ENCODE measurements around the gene CLIC5.

DNA sequence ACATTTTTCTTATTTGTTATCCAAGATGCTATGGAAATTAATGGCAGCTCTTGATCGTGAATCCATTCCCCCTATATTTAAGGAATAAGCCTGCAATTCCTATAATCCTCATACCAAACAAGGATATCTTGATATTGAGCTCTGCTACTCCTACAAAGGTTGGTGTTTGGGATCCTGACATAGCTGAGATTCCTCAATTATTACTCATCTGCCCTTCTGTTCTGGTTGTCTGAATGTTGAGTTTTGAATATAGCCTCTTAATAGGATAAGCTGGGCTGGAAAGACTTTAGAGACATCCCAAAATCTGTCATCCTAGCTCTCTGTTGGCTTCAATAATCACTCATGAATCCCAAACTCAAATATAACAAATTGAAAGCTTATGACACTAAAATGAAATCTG lies 49.9 kb downstream of the CLIC5 start:
- TF ChIP-seq, protein P1, sequence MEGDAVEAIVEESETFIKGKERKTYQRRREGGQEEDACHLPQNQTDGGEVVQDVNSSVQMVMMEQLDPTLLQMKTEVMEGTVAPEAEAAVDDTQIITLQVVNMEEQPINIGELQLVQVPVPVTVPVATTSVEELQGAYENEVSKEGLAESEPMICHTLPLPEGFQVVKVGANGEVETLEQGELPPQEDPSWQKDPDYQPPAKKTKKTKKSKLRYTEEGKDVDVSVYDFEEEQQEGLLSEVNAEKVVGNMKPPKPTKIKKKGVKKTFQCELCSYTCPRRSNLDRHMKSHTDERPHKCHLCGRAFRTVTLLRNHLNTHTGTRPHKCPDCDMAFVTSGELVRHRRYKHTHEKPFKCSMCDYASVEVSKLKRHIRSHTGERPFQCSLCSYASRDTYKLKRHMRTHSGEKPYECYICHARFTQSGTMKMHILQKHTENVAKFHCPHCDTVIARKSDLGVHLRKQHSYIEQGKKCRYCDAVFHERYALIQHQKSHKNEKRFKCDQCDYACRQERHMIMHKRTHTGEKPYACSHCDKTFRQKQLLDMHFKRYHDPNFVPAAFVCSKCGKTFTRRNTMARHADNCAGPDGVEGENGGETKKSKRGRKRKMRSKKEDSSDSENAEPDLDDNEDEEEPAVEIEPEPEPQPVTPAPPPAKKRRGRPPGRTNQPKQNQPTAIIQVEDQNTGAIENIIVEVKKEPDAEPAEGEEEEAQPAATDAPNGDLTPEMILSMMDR (IDR thresholded peaks at IDR 0.05): no peak
- no peak for TF ChIP-seq POLR2A (IDR thresholded peaks at IDR 0.05)

Measured in esophagus squamous epithelium (tissue), 4 donors.